Pancreas (tissue), 10 donors: Measurements from ENCODE around the gene ATG9A. TPM values are rescaled to one million over a fixed set of nuclear protein-coding genes. Genes with fewer than 3 reads are reported as not detected.

ENCODE experiments used
- ATAC-seq, 4 donors: fragments of 200-7000 bp; cut with Tn5 transposase; one replicate each; pipeline versions ENCODE4 v1.8.0 to v1.9.1; 2020; ENCODE audit warnings: mild to moderate bottlenecking in 4 of 4, moderate library complexity in 4 of 4
- DNase-seq, 6 donors: peaks; one replicate each; pipeline ENCODE4 v3.0.0-alpha.2; 2020
- FAIRE-seq: peaks from 2 replicates; lab custom pipeline; 2012; peaks lifted over from hg19 to GRCh38; lab: Jason Lieb, UNC
- H3K27ac ChIP-seq, 4 donors: fragments of 200-600 bp; sonication (generic); 1 replicate in 3 of 4; 2 replicates in 1 of 4; pipeline versions ENCODE4 v1.5.0 to v1.8.0; 2020
- H3K27me3 ChIP-seq, 4 donors: fragments of 200-600 bp; one replicate each; pipeline ENCODE4 v1.8.0; 2021
- H3K36me3 ChIP-seq, 3 donors: fragments of 200-600 bp; sonication (generic) in 1 of 3; one replicate each; pipeline versions ENCODE4 v1.5.0 to v1.8.0; 2020 to 2021
- H3K4me1 ChIP-seq, 3 donors: fragments of 200-600 bp; one replicate each; pipeline ENCODE4 v1.8.0; 2021
- H3K4me3 ChIP-seq, 4 donors: fragments of 200-600 bp; sonication (generic) in 2 of 4; one replicate each; pipeline versions ENCODE4 v1.5.0 to v1.8.0; 2020 to 2021
- H3K9me3 ChIP-seq, 4 donors: fragments of 200-600 bp; one replicate each; pipeline ENCODE4 v1.8.0; 2021
- CTCF ChIP-seq, 4 donors: fragments of 200-600 bp; sonication (generic) in 3 of 4; IDR thresholded peaks; one replicate each; pipeline versions ENCODE4 v1.5.0 to v1.8.0; 2021; ENCODE audit warnings: antibody characterized with exemption in 4 of 4
- WGBS, 2 donors: extraction: QIAGEN DNeasy Blood & Tissue Kit; methylation state at CpG; one replicate each; pipeline ENCODE4 v1.1.7; 2013; 5-methylcytosine and 5-hydroxymethylcytosine counted together
- intact Hi-C, 3 donors: fragments of 100-400 bp; cut with DNase I; formaldehyde crosslinking; loops; one replicate each; pipeline versions ENCODE4 v1.11.1 to v1.14.2; 2022
- polyA plus RNA-seq, 2 donors: library from polyadenylated mRNA; stranded (reverse); fragments of 200-250 nt; gene quantifications; one replicate each; pipeline ENCODE4 v1.2.3, GENCODE V29; 2013
- total RNA-seq, 6 donors: library from RNA; stranded (reverse); fragmentation: NEBNext Ultra II Directional in 4 of 6; extraction: Animal tissue kit (Norgen Biotek cat#: 25700) in 4 of 6; gene quantifications; one replicate each; pipeline versions ENCODE4 v1.2.1 to v1.2.4, GENCODE V29; 2021 to 2023
- donor health status: healthy with polysubstance abuse.
- donor health status: DM: no; HTN: no; CAD: no; lungs with moderate emphysema.
- donor health status: DM: no; HTN: no; CAD: no.
- donor health status: control.
- donor health status: control.
- donor health status: Bipolar disorder and iron deficiency.
- donor health status: DM: yes; HTN: yes; CAD: no.
- donor health status: DM: no; HTN: no; CAD: no.
- donor health status: DM: no; HTN: no; CAD: no.
- donor health status: DM: yes; HTN: yes; CAD: no.

The ATG9A gene
- total and polyA plus RNA-seq, 8 donors, result 12.1 to 25.5 (median 18.5) TPM

- DNase-seq (no peak), ATAC-seq (no peak), FAIRE-seq (no peak)
- H3K4me1 ChIP-seq, result peaks cover 7 to 20% (median 17%) of the 10 kb centered on the region in 3 donors
- H3K27ac ChIP-seq, result no peak overlapping the region
- no peak overlapping the region for H3K4me3 ChIP-seq
- H3K36me3 ChIP-seq, result peaks cover 11 to 58% (median 33%) of the 10 kb centered on the region in 3 donors
- 88 to 93% methylated on average over 16 to 19 of the region's 19 CpGs for WGBS, 2 donors
- H3K9me3 ChIP-seq, result no peaks in the 10 kb centered on the region
- intact Hi-C loops, result no loop called here
- TF ChIP-seq CTCF (IDR thresholded peaks at IDR 0.05), result no peak
- H3K27me3 ChIP-seq, result no peaks in the 10 kb centered on the region
Observed at GRCh38 chr2:219220652-219221402, 8.6 kb downstream of the ATG9A start.

- Histone ChIP-seq H3K4me1 (peaks cover 7 to 20% (median 17%) of the 10 kb centered on the region in 3 donors), H3K9me3 (no peaks in the 10 kb centered on the region), H3K4me3 (no peak overlapping the region), H3K27me3 (no peaks in the 10 kb centered on the region), H3K27ac (no peak overlapping the region), H3K36me3 (peaks cover 11 to 49% (median 28%) of the 10 kb centered on the region in 3 donors)
- DNase-seq (peak in 1 of 6 donors; percentile 64), FAIRE-seq (no peak), ATAC-seq (no peak)
- WGBS, 2 donors, result 90 to 95% methylated on average over 18 of the region's 18 CpGs
- intact Hi-C loops, result no loop called here
- no peak for TF ChIP-seq CTCF (IDR thresholded peaks at IDR 0.05)
Observed at GRCh38 chr2:219219784-219220532, 9.5 kb downstream of the ATG9A start.

DNA sequence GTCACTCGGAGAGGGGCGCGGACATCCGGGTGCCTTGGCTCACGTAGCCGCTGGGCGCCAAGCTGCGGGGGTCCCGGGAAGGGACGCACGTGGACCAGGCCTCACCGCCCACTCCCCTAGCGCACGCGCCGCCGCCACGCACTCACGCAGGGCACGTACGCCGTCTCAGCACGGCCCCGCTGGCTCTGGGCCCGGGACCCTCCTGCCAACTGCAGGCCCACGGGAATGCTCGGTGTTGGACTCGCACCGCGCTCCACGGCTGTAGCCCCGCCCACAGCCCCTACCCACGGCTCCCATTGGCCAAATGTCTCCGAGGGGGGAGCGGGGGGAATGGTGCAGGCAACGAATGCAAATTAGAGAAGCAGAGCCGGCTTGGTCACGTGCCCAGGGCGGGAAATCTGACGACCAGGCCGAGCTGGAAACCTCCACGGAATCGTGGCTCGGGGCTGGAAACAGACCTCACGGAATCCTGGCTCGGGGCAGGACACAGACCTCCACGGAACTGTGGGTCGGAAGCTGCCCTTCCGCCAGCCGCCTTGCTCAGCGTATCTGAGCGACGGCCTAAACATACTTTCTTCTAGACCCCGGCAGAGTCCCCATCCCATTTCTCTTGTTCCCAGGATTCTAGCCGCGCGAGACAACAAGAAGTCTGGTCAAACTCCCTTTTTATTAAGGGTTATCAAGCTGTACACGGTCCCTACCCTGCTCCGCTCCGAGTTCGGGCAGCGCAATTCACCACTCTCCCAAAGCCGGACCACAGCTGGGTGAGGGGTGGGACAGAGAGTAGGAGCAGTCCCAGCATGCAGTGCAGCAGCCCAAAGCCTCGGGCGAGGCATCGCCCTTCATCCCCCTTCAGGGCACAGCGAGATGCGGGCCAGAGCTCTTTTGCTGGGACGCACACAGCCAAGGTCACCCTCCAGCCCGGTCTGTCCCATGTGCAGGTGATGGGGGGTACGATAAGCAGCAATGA, 10.4 kb downstream of the ATG9A start, which contains the start of gene ABCB6:
Gene ABCB6, minus strand, starts transcription at position 227 of the 970 bp plus-strand sequence. CDS start 285 bp downstream, outside the sequence.
- no peak for TF ChIP-seq CTCF (IDR thresholded peaks at IDR 0.05)
- peak; percentile 89 to 94 (median 90) for ATAC-seq
- 6 to 8% methylated on average over 60 to 71 of the region's 71 CpGs for WGBS, 2 donors
- peak; percentile 91 to 97 (median 95) for DNase-seq
- Histone ChIP-seq H3K27me3 (no peaks in the 10 kb centered on the region), H3K4me3 (peak within 1 kb of the TSS; percentile 24 to 57 (median 42)), H3K36me3 (peaks cover 11 to 40% (median 19%) of the 10 kb centered on the region in 3 donors), H3K27ac (peak within 1 kb of the TSS; percentile 74 to 84 (median 80)), H3K4me1 (peaks cover 7 to 20% (median 17%) of the 10 kb centered on the region in 3 donors), H3K9me3 (no peaks in the 10 kb centered on the region)
- FAIRE-seq, result no peak
- intact Hi-C loops, result no loop called here

GRCh38 chr2:219218217-219218731, 11.2 kb downstream of the ATG9A start:
- no peak for TF ChIP-seq CTCF (IDR thresholded peaks at IDR 0.05)
- FAIRE-seq (no peak), ATAC-seq (peak; percentile 61 to 68 (median 63)), DNase-seq (peak; percentile 50 to 90 (median 76))
- intact Hi-C loops, result no loop called here
- H3K36me3 ChIP-seq, result peaks cover 4 to 35% (median 11%) of the 10 kb centered on the region in 3 donors
- H3K27me3 ChIP-seq, result no peaks in the 10 kb centered on the region
- 1% methylated on average over 37 of the region's 37 CpGs for WGBS, 2 donors
- H3K4me1 ChIP-seq, result peaks cover 7 to 20% (median 17%) of the 10 kb centered on the region in 3 donors
- H3K27ac ChIP-seq, result peak overlapping the region; percentile 74 to 84 (median 80)
- peak overlapping the region; percentile 24 to 57 (median 42) for H3K4me3 ChIP-seq
- no peaks in the 10 kb centered on the region for H3K9me3 ChIP-seq
